GM21526 (cell line): Measurements from ENCODE around the gene EGLN2.
A peak's percentile ranks its signal among the peaks of the same experiment; 100 is the strongest.
"Not testable (repeated sequence)": the region's sequence is repeated elsewhere in the genome, so short reads cannot be mapped to it uniquely, and the experiment has no call there.

Experiments
- ATAC-seq: cut with Tn5 transposase; IDR thresholded peaks from one replicate; pipeline ENCODE4 v1.9.1; 2021; ENCODE audit warnings: moderate library complexity; ENCODE audit not compliant: unreplicated experiment, low FRiP score

EGLN2 gene

DNA sequence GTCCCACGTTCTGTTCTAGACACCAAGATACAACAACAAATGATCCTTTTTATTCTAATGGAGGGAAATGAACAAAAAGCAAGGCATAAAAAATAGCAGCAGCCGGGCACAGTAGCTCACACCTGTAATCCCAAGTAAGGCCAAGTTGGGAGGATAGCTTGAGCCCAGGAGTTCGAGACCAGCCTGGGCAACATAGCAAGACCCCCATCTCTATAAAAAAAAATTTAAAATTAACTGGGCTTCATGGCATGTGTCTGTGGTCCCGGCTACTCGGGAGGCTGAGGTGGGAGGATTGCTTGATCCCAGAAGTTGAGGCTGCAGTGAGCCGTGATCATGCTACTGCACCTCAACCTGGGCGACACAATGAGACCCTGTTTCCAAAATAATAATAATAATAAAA lies 22.6 kb upstream of the EGLN2 start:
- ATAC-seq = no peak

- ATAC-seq = peak; percentile 58
These were observed 21.9 kb upstream of the EGLN2 start for GRCh38 chr19:40776932-40777644.

- ATAC-seq = no peak
These were observed 21.4 kb upstream of the EGLN2 start for GRCh38 chr19:40777645-40777936.

DNA sequence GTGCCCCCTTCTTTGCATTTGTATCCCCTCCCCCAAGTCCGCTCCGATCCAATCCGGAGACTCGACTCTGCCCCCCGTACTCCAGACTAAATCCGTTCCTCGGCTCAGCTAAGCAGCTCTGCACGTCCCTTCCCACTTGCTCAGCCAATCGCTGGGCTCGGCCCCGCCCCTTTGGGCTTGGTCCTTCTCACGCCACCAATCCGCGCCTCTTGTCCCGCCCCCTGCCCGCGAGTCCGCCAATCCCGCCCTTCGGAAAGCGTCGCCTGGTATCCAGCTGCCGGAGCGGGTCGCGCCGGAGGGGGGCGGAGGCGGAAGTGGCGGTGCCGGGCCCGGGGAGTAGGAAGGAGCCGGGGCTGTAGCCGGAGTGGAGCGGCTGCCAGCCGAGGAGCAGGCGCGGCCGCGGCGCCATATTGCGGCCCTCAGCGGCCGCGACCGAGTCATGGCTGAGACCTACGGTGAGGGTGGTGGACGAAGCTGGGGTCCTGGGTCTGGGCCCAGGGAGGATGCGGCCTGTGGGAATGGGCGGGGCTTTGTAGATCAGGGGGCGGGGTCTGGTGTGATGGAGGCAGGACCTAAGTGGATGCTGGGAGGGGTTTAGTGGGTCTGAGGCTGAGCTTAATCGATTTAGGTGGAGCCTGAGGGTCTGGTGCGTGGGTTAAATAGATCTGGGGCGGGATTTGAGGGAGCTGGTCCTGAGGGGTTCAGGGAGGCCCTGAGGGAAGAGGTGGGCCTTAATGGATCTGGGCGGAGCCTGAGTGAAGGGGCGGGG lies 20.9 kb upstream of the EGLN2 start, which contains the start of gene RAB4B:
RAB4B (plus strand) TSS at position 311 of the 769 bp plus-strand sequence; CDS start at position 440, 129 bp downstream.
- peak; percentile 58 for ATAC-seq

DNA sequence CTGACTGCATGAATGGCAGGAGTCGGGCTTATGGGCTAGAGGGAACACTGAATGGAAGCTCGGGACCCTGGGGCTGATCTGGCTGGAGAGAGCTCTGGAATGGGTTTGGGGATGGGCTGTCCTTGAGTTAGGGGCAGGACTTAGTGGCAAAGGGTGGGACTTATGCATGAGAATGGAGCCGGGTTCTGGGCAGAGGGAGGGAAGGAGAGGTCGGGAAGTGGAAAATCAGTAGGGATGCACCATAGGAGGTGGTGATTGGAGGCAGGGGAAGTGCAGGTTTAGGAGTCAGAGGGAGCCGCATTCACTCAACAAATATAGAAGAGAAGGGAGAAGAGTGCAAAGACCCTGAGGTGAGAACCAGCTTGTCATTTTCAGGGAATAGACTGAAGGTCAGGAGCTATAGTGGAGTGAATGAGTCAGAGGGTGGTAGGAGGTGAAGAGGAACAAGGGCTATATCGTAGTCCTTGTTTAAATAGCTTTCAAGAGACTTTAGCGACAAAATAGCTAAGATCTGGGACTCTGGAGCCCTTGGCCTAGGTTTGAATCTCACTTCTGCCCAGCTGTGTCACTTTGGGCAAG lies 20.2 kb upstream of the EGLN2 start:
- ATAC-seq = no peak

DNA sequence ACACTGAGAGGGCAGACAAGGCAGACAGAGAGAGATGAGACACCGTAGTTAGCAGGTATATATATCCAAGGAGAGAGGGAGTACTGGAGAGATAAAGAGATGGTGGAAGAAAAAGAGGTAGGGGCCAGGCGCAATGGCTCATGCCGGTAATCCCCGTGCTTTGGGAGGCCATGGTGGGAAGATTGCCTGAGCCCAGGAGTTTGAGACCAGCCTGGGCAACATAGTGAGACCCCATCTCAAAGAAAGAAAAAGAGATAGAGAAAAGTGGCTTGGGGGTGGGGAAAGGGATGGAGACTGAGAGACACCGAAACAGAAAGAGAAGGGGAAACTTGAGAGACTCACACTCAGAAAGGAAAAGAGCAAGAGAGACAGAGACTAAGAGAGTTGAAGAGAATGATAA lies 18.4 kb upstream of the EGLN2 start:
- ATAC-seq = no peak

- ATAC-seq = no peak
These were observed 17.9 kb upstream of the EGLN2 start for GRCh38 chr19:40781140-40781539.

DNA sequence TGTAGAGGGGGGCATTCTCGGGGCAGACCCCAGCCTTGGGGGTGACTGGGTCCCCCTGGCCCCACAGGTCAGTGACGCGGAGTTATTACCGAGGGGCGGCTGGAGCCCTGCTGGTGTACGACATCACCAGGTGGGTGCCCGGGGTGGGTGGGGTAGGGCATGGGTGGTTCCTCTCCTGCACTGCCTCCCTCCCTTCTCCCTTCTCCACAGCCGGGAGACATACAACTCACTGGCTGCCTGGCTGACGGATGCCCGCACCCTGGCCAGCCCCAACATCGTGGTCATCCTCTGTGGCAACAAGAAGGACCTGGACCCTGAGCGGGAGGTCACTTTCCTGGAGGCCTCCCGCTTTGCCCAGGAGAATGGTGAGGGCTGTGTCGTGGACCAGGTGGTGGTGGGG lies 15.3 kb upstream of the EGLN2 start:
- no peak for ATAC-seq

- not testable (repeated sequence) for ATAC-seq
These were observed 14.8 kb upstream of the EGLN2 start for GRCh38 chr19:40784146-40784545.

DNA sequence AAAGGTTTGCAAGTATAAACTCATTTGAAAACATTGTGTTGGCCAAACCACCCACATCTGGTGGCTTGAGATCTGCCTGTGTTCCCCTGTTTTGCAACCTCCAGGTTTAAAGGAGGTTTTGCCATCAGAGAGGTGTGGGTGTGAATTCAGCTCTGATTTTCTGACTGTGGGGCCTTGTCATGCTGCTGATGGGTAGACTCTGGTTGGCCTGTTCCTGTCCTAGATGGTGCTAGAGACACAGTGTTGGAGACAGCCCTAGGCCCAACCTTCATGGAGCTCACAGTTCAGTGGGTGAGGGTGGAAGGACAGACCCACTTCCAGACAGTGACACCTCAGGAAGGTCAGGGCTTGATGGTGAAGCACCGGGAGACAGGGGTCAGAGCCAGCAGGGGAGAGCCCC lies 13.5 kb upstream of the EGLN2 start:
- no peak for ATAC-seq

DNA sequence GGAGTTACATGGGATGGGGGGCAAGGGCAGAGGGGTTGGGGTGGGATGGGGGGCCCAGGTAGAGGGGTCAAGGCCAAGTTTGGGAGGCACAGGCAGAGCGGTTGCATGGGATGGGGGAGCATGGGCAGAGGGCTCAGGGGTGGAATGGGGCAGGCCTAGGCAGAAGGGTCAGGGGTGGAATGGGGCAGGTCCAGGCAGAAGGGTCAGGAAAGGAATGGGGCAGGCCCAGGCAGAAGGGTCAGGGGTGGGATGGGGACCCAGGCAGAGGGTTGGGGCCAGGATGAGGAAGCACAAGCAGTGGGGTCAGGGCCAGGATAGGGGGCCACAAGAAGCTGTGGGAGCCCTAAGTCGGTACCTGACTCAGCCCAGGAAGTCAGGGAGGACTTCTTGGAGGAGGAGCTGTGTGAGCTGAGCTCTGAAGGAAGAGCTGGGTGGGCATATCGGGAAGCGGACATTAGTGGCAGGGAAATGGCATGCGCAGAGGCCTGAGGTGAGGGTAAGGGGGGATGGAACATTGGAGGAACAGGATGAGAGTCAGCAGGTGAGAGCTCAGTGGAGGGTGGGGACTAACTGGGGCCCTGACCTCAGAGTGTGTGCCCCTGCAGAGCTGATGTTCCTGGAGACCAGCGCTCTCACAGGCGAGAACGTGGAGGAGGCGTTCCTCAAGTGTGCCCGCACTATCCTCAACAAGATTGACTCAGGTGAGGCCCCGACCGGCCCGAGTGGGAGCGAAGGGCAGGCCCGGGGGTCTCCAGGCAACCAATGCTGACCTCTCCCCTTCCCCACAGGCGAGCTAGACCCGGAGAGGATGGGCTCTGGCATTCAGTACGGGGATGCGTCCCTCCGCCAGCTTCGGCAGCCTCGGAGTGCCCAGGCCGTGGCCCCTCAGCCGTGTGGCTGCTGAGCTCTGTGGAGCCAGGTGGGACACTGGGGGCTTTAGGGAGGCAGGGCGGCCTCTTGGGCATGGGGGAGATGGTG lies 12.6 kb upstream of the EGLN2 start:
- no peak for ATAC-seq

DNA sequence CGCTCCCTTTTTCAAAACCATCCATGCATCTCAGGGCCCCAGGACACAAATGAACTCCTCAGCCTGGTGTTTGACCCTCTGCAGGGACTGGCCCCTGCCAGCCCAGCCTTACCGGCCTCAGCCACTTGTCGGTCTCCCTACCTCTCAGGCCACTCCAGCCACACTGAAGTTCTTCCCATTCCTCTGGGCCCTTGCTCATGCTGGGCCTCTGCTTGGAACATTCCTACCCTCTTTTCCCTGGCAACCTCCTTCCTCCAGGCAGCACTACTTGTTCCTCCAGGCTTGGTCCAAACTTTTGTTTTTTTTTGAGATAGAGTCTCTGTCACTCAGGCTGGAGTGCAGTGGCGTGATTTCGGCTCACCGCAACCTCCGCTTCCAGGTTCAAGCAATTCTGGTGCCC lies 7.6 kb upstream of the EGLN2 start:
- ATAC-seq = no peak

DNA sequence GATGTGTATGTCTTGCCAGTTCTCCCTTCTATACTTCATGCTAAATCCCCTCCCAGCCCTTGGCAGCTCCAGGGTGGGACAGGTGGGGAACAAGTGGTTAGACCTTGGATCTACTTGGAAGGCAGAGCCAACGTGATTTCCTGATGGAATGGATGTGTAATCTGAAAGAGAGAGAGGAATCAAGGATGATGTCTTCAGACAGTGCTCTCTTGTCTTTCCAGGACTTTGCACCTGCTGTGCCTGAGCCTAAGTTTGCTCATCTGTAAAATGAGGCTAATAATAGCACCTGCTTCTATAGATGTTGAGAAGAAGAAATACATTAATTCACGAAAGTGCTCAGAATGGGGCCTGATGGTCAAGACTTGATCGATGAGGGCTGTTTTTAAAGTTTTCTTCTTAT lies 7.0 kb upstream of the EGLN2 start:
- ATAC-seq = no peak

DNA sequence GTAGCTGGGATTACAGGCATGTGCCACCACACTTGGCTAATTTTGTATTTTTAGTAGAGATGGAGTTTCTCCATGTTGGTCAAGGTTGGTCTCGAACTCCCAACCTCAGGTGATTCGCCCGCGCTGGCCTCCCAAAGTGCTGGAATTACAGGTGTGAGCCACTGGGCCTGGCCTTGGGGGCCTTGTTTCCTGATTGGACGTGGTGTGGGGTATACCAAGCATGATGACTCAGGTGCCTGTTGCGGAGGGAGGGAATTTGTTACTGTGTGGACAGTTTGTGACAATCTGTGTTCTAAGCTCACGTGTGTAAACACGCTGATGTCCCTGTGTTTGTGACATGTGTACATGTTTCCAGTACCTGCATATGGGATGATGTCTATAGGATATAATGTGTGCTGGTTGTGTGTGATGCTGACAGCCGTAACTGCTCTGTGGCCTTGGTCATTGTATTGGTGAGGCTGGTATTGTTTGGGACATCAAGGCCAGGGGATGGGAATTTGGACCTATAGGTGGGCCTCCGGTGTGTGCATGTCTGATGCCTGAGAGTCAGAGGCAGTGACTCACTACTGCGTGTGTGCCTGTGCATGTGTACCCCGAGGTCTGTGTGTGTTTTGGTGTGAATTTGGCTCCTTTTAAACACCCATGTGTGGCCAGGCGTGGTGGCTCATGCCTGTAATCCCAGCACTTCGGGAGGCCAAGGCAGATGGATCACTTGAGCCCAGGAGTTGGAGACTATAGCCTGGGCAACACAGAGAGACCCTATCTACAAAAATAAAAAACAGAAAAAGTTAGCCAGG lies 1.6 kb upstream of the EGLN2 start:
- ATAC-seq = no peak

DNA sequence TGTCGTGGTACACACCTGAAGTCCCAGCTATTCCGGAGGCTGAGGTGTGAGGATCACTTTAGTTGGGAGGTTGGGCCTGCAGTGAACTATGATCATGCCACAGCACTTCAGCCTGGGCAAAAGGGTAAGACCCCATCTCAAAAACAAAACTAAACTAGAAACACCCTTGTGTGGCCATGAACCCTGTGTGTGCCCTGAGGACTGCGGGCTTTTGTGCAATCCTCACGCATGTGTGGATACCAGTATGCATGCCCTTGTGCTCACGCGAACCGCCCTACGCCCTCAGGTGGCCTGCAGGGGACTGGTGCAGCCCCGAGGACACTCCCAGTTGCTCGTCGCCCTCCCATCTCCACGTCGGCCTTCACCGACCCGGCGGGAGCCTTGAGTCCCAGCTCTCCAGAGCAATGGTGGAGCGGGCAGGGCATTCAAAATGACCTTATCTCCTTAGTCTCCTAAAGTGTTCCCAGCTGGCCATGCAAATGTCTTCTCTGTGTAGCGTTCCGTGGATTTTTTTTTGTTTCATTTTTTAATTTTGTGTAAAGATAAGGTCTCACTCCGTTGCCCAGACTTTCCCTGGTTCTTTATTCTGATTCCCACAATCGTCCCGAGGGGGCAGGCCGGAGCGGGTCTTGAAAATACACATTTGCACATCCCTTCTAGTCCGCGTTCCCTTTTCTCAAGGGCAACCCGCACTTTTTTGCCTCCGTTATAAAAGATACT lies 868 bp upstream of the EGLN2 start:
- peak; percentile 21 for ATAC-seq

DNA sequence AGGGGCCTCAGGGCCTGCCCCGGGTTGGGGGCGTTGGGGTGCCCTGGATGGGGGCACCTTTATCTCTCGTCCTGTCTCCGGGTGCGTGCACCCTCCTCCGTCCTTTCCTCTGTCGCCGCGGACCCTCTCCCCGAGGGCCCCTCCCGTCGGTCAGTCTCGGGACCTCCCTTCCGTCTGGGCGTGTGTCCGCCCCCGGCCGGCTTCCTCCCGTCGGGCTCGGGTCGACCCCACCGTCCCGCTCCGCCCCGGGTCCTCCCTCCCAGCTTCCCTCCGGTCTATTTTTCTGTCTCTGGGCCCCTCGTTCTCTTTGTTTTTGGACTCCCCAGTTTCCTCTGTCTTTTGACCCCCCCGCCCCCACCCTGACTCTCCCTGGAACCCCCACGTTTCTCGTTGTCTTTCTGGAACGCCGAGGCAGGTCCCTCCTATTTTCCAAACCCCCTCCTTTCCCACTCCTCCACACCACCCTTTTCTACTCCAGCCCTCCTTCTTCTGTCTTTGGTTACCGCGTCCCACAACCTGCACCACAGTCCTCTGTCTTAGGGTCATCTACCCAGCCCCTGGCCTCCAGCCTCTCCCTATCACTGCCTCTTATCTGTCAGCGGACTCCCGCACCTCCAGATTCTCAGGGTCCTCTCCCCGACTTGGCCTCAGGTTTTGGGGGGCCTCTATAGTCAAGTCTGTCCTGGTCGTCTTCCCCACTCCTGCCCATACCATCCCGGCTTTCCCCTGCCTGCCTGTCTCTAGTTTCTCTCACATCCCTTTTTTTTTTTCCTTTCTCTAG lies 757 bp downstream of the EGLN2 start:
- no peak for ATAC-seq

DNA sequence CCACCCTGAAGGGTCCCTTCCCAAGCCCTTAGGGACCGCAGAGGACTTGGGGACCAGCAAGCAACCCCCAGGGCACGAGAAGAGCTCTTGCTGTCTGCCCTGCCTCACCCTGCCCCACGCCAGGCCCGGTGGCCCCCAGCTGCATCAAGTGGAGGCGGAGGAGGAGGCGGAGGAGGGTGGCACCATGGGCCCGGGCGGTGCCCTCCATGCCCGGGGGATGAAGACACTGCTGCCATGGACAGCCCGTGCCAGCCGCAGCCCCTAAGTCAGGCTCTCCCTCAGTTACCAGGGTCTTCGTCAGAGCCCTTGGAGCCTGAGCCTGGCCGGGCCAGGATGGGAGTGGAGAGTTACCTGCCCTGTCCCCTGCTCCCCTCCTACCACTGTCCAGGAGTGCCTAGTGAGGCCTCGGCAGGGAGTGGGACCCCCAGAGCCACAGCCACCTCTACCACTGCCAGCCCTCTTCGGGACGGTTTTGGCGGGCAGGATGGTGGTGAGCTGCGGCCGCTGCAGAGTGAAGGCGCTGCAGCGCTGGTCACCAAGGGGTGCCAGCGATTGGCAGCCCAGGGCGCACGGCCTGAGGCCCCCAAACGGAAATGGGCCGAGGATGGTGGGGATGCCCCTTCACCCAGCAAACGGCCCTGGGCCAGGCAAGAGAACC lies 1.5 kb downstream of the EGLN2 start:
- no peak for ATAC-seq

GRCh38 chr19:40800997-40801377 lies 2.0 kb downstream of the EGLN2 start:
- no peak for ATAC-seq
